ENCODE data around the gene PROS1.

DNA sequence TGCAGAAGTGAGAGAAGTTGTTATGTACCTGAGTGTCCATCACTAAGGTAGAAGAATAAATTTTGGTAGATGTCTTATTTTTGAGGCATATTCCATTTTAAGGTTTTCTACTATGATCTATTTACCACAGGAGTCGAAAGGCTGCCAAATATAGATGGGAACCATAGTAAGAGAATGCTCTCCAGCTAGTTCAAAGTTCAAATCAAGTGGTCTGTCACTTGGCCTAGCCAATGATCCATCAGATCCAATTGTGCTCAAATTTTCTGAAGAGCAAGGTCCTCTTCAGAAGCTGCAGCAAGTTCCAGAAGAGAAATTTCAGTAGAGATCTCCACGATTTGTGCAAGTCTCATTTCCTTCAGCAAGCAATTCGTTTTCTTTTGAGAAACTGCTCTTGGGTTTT, 10.9 kb downstream of the PROS1 start:
- TF ChIP-seq CTCF (conservative IDR thresholded peaks at IDR 0.05; ENCODE audit: low read depth, low read length) (no peak), MAZ (IDR thresholded peaks at IDR 0.05; ENCODE audit: borderline replicate concordance, low read depth, low read length) (no peak), CEBPB (IDR thresholded peaks at IDR 0.05; ENCODE audit: low read depth, low read length) (no peak), RAD21 (IDR thresholded peaks at IDR 0.05; ENCODE audit: low read length) (no peak), RCOR1 (IDR thresholded peaks at IDR 0.05; ENCODE audit: insufficient replicate concordance, low read length) (no peak), SMC3 (IDR thresholded peaks at IDR 0.05; ENCODE audit: low read depth, low read length) (no peak), MXI1 (IDR thresholded peaks at IDR 0.05; ENCODE audit: borderline replicate concordance, low read depth, low read length) (no peak)
- TF ChIP-seq, protein P1, sequence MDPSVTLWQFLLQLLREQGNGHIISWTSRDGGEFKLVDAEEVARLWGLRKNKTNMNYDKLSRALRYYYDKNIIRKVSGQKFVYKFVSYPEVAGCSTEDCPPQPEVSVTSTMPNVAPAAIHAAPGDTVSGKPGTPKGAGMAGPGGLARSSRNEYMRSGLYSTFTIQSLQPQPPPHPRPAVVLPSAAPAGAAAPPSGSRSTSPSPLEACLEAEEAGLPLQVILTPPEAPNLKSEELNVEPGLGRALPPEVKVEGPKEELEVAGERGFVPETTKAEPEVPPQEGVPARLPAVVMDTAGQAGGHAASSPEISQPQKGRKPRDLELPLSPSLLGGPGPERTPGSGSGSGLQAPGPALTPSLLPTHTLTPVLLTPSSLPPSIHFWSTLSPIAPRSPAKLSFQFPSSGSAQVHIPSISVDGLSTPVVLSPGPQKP (IDR thresholded peaks at IDR 0.05; ENCODE audit: borderline replicate concordance, low read depth, low read length), result no peak

Measured in IMR-90 (cell line).